Skeletal muscle satellite cell (primary cell): ENCODE data around the gene SUPT4H1.

Source experiments
- H3K27me3 ChIP-seq: 2 replicates; pipeline ENCODE4 v1.7.0; 2013; ENCODE audit warnings: low read length; ENCODE audit not compliant: control insufficient read depth, insufficient read depth
- H3K36me3 ChIP-seq: 2 replicates; pipeline ENCODE4 v1.7.0; 2013; ENCODE audit warnings: mild to moderate bottlenecking, control low read depth, low read length; ENCODE audit not compliant: insufficient read depth
- H3K4me1 ChIP-seq: 2 replicates; pipeline ENCODE4 v1.7.0; 2013; ENCODE audit warnings: low read length; ENCODE audit not compliant: control insufficient read depth, insufficient read depth
- H3K4me2 ChIP-seq: 2 replicates; pipeline ENCODE4 v1.7.0; 2013; ENCODE audit warnings: mild to moderate bottlenecking, low read length
- H3K4me3 ChIP-seq: 2 replicates; pipeline ENCODE4 v1.7.0; 2013; ENCODE audit warnings: low read length
- H3K9ac ChIP-seq: 2 replicates; pipeline ENCODE4 v1.7.0; 2013; ENCODE audit warnings: mild to moderate bottlenecking, low read depth, low read length, moderate library complexity
- H3K9me3 ChIP-seq: replicated peaks from 2 replicates; pipeline ENCODE4 v1.7.0; 2013; ENCODE audit warnings: mild to moderate bottlenecking, control low read depth, low read length

Gene SUPT4H1

DNA sequence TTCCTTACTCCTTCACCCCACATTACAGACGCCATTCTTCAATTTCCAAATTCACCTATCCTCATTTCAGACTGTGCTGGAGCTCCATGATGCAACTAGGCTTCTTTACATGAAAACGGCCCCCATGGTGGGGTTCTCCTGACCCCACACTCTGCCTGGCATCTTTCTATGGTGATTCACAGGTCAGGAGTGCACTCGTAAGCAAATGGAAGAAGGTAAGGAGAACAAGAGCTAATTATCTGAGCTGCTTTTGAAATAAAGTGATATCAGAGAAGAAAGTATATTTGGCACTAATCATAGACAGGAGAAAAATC, 27.5 kb upstream of the SUPT4H1 start:
- H3K36me3 ChIP-seq: no peaks in the 10 kb centered on the region
- no peak overlapping the region for H3K4me3 ChIP-seq
- H3K4me1 ChIP-seq: no peaks in the 10 kb centered on the region
- H3K27me3 ChIP-seq: peaks cover 44% of the 10 kb centered on the region
- no peak overlapping the region for H3K9ac ChIP-seq
- no peak overlapping the region for H3K4me2 ChIP-seq
- H3K9me3 ChIP-seq: no peaks in the 10 kb centered on the region

- H3K27me3 ChIP-seq: peaks cover 42% of the 10 kb centered on the region
- H3K9ac ChIP-seq: no peak overlapping the region
- H3K36me3 ChIP-seq: no peaks in the 10 kb centered on the region
- no peak overlapping the region for H3K4me2 ChIP-seq
- H3K4me1 ChIP-seq: no peaks in the 10 kb centered on the region
- H3K9me3 ChIP-seq: no peaks in the 10 kb centered on the region
- H3K4me3 ChIP-seq: no peak overlapping the region
Measured at GRCh38 chr17:58378733-58379510, 26.9 kb upstream of the SUPT4H1 start.

- Histone ChIP-seq H3K27me3 (peaks cover 41% of the 10 kb centered on the region), H3K9me3 (no peaks in the 10 kb centered on the region), H3K4me3 (no peak overlapping the region), H3K4me1 (no peaks in the 10 kb centered on the region), H3K36me3 (no peaks in the 10 kb centered on the region), H3K9ac (no peak overlapping the region), H3K4me2 (no peak overlapping the region)
Measured at GRCh38 chr17:58377661-58378060, 25.7 kb upstream of the SUPT4H1 start.

GRCh38 chr17:58377093-58377601, 25.1 kb upstream of the SUPT4H1 start:
- Histone ChIP-seq H3K4me2 (no peak overlapping the region), H3K4me1 (no peaks in the 10 kb centered on the region), H3K9me3 (no peaks in the 10 kb centered on the region), H3K9ac (no peak overlapping the region), H3K4me3 (no peak overlapping the region), H3K27me3 (peaks cover 38% of the 10 kb centered on the region), H3K36me3 (no peaks in the 10 kb centered on the region)

DNA sequence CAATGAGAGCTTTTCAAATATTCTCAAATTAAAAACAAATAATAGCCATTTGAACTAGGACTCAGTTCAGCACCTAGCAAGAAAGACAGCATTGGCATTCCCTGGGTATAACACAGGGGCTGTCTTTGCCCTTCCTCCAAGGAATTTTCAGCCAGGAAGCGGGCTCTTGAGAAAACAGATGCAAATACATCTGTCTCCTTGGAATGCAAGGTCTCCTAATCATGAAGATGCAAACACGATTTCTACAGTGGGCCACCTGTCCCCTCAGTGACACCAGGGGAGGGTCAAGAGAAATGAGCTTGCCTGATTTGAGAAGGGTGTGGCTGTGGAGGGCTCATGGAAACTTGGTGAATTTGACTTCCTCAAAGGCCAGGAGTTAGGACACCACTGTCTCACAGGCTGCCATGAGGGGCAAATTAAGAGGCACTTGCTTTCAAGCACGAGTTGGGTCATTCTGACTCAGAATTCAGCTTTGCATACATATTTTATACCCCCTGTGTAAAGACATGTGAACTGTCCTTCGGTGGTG, 24.5 kb upstream of the SUPT4H1 start:
- Histone ChIP-seq H3K9me3 (no peaks in the 10 kb centered on the region), H3K27me3 (peaks cover 34% of the 10 kb centered on the region), H3K4me1 (no peaks in the 10 kb centered on the region), H3K4me2 (no peak overlapping the region), H3K9ac (no peak overlapping the region), H3K36me3 (no peaks in the 10 kb centered on the region), H3K4me3 (no peak overlapping the region)

- Histone ChIP-seq H3K4me1 (no peaks in the 10 kb centered on the region), H3K4me2 (no peak overlapping the region), H3K4me3 (no peak overlapping the region), H3K9ac (no peak overlapping the region), H3K27me3 (peaks cover 32% of the 10 kb centered on the region), H3K36me3 (no peaks in the 10 kb centered on the region), H3K9me3 (no peaks in the 10 kb centered on the region)
Measured at GRCh38 chr17:58375811-58376210, 23.8 kb upstream of the SUPT4H1 start.

GRCh38 chr17:58375256-58375655, 23.3 kb upstream of the SUPT4H1 start:
- H3K4me3 ChIP-seq: no peak overlapping the region
- no peaks in the 10 kb centered on the region for H3K36me3 ChIP-seq
- no peak overlapping the region for H3K4me2 ChIP-seq
- H3K4me1 ChIP-seq: no peaks in the 10 kb centered on the region
- H3K9ac ChIP-seq: no peak overlapping the region
- no peaks in the 10 kb centered on the region for H3K9me3 ChIP-seq
- H3K27me3 ChIP-seq: peaks cover 30% of the 10 kb centered on the region

- no peak overlapping the region for H3K9ac ChIP-seq
- no peak overlapping the region for H3K4me2 ChIP-seq
- no peaks in the 10 kb centered on the region for H3K36me3 ChIP-seq
- peaks cover 24% of the 10 kb centered on the region for H3K27me3 ChIP-seq
- H3K4me3 ChIP-seq: no peak overlapping the region
- H3K4me1 ChIP-seq: no peaks in the 10 kb centered on the region
- no peaks in the 10 kb centered on the region for H3K9me3 ChIP-seq
Measured at GRCh38 chr17:58373923-58374322, 21.9 kb upstream of the SUPT4H1 start.

DNA sequence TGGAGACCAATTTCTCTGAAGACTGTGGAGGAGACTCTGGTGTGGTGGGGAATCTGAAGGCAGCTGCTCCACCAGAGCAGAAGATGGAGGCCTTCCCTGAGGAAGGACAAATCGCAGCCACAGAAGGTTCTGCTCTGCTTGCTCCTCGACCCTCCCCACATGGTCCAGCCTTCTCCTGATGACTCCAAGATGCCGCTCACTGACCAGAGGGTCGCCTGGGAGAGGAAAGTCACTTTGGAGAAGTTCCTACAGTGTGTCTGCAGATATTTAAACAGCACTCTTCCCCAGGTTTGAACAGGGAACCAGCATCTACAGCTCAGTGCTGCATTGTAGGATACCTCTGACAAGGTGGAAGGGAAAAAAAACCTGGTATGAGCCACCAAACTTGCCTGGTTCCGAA, 21.0 kb upstream of the SUPT4H1 start:
- Histone ChIP-seq H3K9ac (no peak overlapping the region), H3K36me3 (no peaks in the 10 kb centered on the region), H3K27me3 (peaks cover 25% of the 10 kb centered on the region), H3K4me3 (no peak overlapping the region), H3K4me1 (no peaks in the 10 kb centered on the region), H3K4me2 (no peak overlapping the region), H3K9me3 (no peaks in the 10 kb centered on the region)

DNA sequence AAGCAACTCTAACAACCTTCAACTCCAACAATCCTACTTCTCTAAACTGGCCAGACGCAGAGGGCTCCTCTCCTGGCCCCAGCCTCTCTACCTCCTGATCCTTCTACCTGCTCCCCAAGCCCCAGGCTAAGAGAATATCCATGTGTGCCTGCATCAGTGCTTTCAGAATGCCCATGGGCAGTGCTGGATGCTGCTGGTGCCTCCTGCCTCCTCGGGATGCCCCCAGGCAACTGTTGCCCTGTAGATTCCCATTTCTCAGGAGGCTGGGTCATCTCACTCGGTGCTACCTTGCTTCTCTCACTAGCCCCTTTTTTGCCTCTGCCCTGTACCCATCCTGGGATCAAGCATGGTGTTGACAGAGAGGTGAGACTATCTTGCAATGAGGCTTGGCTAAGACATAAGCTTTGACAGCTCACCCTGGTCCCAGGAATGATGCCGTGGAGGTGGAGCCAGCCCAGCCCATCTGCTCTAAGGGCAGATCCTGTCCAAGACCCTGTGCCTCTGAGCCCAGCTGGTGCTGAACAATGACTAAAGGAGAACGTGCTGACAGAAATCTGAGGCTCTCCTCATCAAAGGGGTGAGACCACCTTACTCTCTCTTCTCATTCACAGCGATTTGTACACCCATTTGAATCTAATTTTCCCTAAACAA, 19.4 kb upstream of the SUPT4H1 start:
- no peaks in the 10 kb centered on the region for H3K9me3 ChIP-seq
- no peak overlapping the region for H3K4me2 ChIP-seq
- no peak overlapping the region for H3K9ac ChIP-seq
- peaks cover 25% of the 10 kb centered on the region for H3K27me3 ChIP-seq
- H3K4me3 ChIP-seq: no peak overlapping the region
- no peaks in the 10 kb centered on the region for H3K36me3 ChIP-seq
- no peaks in the 10 kb centered on the region for H3K4me1 ChIP-seq

DNA sequence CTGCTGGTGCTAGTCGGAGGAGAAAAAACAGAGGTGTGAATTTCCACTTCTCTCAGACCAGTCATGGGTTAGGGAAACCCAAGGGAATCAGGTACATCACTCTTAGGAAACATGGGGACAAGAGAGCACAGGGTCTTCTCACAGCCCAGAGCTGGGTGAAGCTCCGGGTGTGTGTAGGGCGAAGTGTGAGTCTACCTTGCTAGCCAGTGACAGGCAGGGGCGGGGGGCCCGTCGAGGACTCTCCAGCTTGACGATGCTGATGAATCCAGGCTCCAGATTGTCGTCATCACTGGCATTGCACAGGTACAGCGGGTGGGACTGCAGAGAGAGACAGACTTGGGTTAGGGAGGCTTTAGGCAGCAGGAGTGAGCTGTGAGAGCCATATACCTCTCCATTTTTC, 18.7 kb upstream of the SUPT4H1 start:
- Histone ChIP-seq H3K4me3 (no peak overlapping the region), H3K9ac (no peak overlapping the region), H3K36me3 (no peaks in the 10 kb centered on the region), H3K4me2 (no peak overlapping the region), H3K4me1 (no peaks in the 10 kb centered on the region), H3K9me3 (no peaks in the 10 kb centered on the region), H3K27me3 (peaks cover 25% of the 10 kb centered on the region)

DNA sequence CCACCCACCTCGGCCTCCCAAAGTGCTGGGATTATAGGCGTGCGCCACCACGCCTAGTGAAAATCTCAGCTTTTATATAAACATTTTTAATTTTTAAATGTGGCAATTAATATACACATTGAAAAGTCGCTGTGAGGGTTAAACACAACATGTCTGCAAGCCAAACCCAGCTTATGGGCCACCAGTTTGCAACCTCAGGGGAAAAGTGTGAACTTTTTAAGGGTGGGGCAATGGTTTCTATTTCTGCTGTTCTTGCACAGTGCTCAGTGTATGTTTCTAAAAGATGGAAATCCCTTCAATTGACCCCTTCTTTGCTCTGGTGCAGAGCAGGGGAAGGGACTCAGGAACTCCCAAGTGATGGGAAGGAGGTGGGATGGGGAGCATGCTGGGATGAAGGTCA, 18.3 kb upstream of the SUPT4H1 start:
- no peak overlapping the region for H3K9ac ChIP-seq
- H3K4me3 ChIP-seq: no peak overlapping the region
- peaks cover 29% of the 10 kb centered on the region for H3K27me3 ChIP-seq
- H3K9me3 ChIP-seq: no peaks in the 10 kb centered on the region
- H3K4me1 ChIP-seq: no peaks in the 10 kb centered on the region
- no peaks in the 10 kb centered on the region for H3K36me3 ChIP-seq
- H3K4me2 ChIP-seq: no peak overlapping the region
